Stimulated activated CD4-positive, alpha-beta T cell treated with anti-CD3 and anti-CD28 coated beads, Interleukin-4, amount 100 ng/mL, for 24 hours (primary cell): ENCODE data around the gene CDH23.

ENCODE experiments used
- DNase-seq: peaks from one replicate; pipeline ENCODE4 v3.0.0-alpha.2; 2020

The CDH23 gene

GRCh38 chr10:71647526-71648253 is 251.0 kb downstream of the CDH23 start:
- DNase-seq, result no peak

- DNase-seq, result no peak
Measured at GRCh38 chr10:71648254-71648932, 251.7 kb downstream of the CDH23 start.

GRCh38 chr10:71648933-71649320 is 252.2 kb downstream of the CDH23 start:
- DNase-seq, result no peak

- no peak for DNase-seq
Measured at GRCh38 chr10:71649631-71650030, 252.9 kb downstream of the CDH23 start.

- no peak for DNase-seq
Measured at GRCh38 chr10:71650397-71650796, 253.7 kb downstream of the CDH23 start.

- no peak for DNase-seq
Measured at GRCh38 chr10:71651428-71651827, 254.7 kb downstream of the CDH23 start.

GRCh38 chr10:71651928-71652327 is 255.2 kb downstream of the CDH23 start:
- DNase-seq, result no peak

- DNase-seq, result no peak
Measured at GRCh38 chr10:71653044-71653443, 256.3 kb downstream of the CDH23 start.

GRCh38 chr10:71656220-71656619 is 259.5 kb downstream of the CDH23 start:
- DNase-seq, result no peak

GRCh38 chr10:71657604-71658466 is 261.1 kb downstream of the CDH23 start:
- DNase-seq, result no peak

GRCh38 chr10:71658467-71658745 is 261.7 kb downstream of the CDH23 start:
- no peak for DNase-seq

- DNase-seq, result no peak
Measured at GRCh38 chr10:71659111-71659634, 262.5 kb downstream of the CDH23 start.

GRCh38 chr10:71659737-71660136 is 263.0 kb downstream of the CDH23 start:
- no peak for DNase-seq

- DNase-seq, result no peak
Measured at GRCh38 chr10:71660313-71660712, 263.6 kb downstream of the CDH23 start.

- DNase-seq, result no peak
Measured at GRCh38 chr10:71661060-71661622, 264.4 kb downstream of the CDH23 start.

- no peak for DNase-seq
Measured at GRCh38 chr10:71661779-71662336, 265.1 kb downstream of the CDH23 start.

- no peak for DNase-seq
Measured at GRCh38 chr10:71663311-71663710, 266.6 kb downstream of the CDH23 start.

- no peak for DNase-seq
Measured at GRCh38 chr10:71664585-71664984, 267.9 kb downstream of the CDH23 start.

GRCh38 chr10:71665456-71665855 is 268.7 kb downstream of the CDH23 start:
- no peak for DNase-seq

- no peak for DNase-seq
Measured at GRCh38 chr10:71666639-71667386, 270.1 kb downstream of the CDH23 start.

GRCh38 chr10:71667387-71667752 is 270.6 kb downstream of the CDH23 start:
- no peak for DNase-seq
